NCI-H1417 (cell line): Measurements from ENCODE around the gene PLEKHA6.
"Not testable (repeated sequence)": the region's sequence is repeated elsewhere in the genome, so short reads cannot be mapped to it uniquely, and the experiment has no call there.

Source experiments
- DNase-seq, 3 experiments: peaks; one replicate each; lab custom pipeline; 2025; lab: John Stamatoyannopoulos, UW

Gene PLEKHA6

DNA sequence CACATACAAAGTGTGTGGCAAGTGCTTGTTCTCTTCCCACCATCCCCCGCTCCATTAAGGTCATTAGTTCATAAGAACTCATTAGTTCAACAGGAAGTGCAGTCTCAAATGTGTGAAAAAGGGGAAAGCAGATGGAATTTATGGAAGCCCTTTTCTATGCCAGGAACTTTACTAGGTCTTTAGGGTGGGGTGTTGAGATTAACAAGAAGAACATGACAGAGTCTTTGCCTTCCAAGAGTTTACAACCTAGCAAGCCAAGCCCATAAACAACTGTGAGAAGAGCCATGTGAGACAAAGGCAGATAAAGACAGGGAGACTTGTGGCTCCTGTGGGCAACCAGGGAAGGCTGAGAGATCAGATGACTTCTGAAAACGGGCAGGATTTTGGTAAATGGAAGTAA, 21.4 kb downstream of the PLEKHA6 start:
- no peak for DNase-seq

- no peak for DNase-seq
Observed at GRCh38 chr1:204337583-204337982, 22.1 kb downstream of the PLEKHA6 start.

- DNase-seq: no peak
Observed at GRCh38 chr1:204337036-204337429, 22.7 kb downstream of the PLEKHA6 start.

GRCh38 chr1:204336421-204337035, 23.2 kb downstream of the PLEKHA6 start:
- DNase-seq: no peak

- no peak for DNase-seq
Observed at GRCh38 chr1:204335533-204335932, 24.2 kb downstream of the PLEKHA6 start.

- DNase-seq: no peak
Observed at GRCh38 chr1:204335085-204335484, 24.6 kb downstream of the PLEKHA6 start.

DNA sequence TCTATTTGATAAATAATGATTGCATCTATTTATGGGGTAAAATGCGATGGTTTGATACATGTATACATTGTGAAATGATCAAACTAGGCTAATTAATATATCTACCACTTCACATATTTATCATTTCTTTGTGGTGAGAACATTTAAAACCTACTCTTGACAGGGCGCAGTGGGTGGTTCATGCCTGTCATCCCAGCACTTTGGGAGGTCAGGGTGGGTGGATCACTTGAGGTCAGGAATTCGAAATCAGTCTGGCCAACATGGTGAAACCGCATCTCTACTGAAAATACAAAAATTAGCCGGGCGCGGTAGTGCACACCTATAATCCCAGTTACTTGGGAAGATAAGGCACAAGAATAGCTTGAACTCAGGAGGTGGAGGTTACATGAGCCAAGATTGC, 25.3 kb downstream of the PLEKHA6 start:
- no peak for DNase-seq

GRCh38 chr1:204333427-204333826, 26.3 kb downstream of the PLEKHA6 start:
- DNase-seq: no peak

DNA sequence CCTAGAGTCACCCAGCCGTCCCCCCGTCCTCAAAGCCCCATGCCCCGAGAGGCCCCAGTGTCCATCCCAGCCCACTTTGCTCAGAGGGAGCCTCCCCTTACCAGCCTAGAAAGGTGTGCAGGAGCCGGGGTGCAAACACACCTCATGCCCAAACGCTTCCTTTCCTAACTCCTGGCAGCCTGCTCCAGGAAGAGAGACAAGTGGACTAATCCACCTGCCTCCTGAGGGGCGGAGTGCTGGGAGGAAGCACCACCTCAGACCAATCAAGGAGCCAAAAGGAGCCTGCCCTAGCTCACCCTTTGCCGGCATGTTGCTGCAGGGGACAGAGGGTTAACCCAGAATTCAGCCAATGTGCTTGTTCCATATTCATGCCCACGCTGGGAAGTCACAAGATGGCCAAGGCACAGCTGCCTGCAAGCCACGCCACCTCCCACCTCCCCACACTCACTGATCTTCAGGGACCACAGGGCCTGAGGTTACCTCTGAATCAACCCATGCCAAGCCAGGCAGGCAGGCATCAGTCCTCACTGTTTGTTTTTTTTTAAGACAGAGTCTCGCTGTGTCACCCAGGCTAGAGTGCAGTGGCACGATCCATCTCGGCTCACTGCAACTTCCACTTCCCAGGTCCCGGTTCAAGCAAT, 27.8 kb downstream of the PLEKHA6 start:
- peak in 1 of 3 experiments; percentile 73 for DNase-seq

- DNase-seq: peak in 1 of 3 experiments; percentile 32
Observed at GRCh38 chr1:204331275-204331674, 28.5 kb downstream of the PLEKHA6 start.

DNA sequence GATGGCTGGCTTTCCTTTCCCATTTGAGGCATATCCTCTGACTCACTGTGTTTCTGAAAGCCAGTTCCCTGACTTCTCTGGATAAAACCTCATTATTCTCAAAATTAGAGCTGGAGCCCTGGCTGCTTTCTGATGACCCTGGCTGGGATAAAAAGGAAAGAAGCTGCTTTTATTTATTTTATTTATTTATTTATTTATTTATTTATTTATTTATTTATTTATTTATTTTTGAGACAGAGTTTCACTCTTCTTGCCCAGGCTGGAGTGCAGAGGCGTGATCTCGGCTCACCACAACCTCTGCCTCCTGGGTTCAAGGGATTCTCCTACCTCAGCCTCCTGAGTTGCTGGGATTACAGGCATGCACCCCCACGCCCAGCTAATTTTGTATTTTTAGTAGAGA, 31.9 kb downstream of the PLEKHA6 start:
- DNase-seq: not testable (repeated sequence)

GRCh38 chr1:204327359-204327758, 32.4 kb downstream of the PLEKHA6 start:
- no peak for DNase-seq

GRCh38 chr1:204326771-204327300, 32.9 kb downstream of the PLEKHA6 start:
- peak in 1 of 3 experiments; percentile 44 for DNase-seq

DNA sequence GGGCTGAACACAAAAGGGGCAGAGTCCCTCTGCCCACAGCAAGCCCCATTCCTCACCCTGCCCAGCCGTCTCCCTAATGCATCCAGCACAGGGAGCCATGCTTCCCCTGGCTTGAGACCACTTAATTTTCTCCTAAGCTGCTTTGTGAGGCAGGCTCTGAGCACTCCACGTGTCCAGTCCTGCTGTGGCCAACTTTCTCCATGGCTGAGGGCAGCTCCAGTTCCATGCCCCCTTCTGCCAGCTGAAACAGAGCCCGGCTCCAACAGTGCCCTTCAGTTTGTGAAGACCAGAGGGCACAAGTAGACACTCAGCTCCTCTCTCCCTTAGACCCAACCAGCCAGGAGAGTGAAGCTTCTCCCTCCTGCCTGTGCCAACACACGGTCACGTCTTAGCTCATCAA, 33.8 kb downstream of the PLEKHA6 start:
- no peak for DNase-seq

DNA sequence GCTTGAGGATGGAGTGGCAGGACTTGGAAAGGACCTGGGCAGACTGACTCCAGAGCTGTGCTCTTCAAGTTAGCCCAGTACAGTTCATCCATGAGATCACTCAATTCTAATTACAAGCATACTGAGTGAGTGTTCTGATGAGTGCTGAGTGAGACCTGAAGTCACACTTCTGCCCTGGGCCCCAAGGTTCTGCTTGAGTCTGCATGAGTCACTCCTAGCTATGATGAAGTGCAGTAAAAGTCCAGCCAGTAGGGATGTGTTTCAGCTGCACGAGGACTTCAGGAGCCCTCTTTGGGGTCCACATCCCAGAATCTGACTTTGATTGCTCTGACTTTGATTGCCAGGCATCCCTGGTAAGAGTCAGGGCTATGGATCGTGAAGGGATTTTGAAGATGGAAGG, 35.8 kb downstream of the PLEKHA6 start:
- DNase-seq: no peak

- no peak for DNase-seq
Observed at GRCh38 chr1:204322339-204322868, 37.3 kb downstream of the PLEKHA6 start.

DNA sequence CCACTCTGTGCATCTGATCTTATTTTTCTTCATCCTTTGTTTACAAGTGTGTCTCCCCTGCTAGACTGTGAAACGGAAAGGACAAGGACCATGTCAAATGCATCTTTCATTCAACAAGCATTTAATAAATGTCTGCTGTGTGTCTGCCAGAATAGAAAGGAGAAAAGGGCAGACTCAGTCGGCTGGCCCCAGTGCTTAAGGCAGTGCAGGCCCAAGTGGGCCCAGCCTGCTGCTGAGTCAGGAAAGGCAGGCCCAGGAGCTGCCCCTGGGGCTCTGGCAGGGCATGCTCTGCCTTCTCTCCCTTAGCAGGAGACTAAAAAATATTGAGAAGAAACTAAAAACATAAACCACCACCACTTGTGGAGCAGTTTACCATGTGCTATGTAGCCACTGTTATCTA, 38.1 kb downstream of the PLEKHA6 start:
- DNase-seq: no peak

DNA sequence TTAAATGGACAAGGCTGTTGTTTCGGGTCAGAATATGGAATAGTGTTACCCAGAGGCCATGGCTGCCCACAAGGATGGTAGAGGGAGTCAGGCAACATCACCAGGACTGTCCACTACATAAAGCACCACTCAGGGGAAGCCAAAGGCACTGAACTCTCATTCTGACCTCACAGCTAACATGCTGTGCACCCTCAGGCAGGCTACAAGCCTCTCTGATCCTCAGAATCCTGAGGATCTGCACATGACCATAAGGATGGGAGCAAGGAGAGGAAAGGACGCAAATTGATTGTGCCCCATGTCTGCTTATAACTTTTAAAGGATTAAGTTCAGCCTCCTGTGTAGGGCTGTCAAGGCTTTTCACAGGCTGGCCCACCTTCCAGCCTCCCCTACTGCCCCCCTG, 38.7 kb downstream of the PLEKHA6 start:
- no peak for DNase-seq

DNA sequence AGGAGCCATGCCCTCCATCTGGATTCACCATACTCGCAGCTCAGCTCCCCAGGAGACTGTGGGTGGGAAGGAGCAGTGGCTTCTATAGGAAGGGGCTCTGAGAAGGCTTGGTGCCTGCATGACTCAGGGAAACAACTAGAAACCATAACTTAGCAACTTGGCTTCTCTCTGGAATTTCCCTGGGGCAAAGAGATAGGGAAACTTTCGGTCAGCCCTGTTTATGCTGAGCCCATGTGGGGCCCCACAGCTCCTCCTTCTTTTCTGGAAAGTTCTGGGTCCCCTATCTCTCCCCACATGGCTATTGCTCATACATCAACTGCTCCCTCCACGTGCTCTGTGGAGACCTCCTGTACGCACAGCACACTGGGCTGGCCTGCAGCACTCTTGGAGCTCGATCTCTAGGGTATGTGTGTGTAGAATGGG, 39.3 kb downstream of the PLEKHA6 start:
- DNase-seq: no peak

- no peak for DNase-seq
Observed at GRCh38 chr1:204319462-204319861, 40.3 kb downstream of the PLEKHA6 start.

DNA sequence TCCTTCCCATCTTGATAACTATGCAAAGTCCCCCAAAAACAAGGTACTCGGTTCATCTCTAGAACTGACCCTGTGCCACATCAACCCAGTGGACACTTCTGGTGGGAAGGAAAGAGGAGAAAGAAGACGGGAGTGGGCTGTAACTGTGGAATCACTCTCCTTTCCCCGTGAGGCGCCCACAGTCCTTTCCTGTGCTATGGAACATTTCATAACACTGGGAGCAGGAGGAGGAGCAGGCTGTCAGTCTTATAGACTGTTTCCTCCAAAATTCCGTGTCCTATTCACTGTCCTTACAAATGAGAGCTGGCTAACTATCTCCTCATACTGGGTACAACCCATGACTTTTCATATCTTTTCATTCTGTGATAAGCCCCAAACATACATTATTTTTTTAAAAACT, 40.7 kb downstream of the PLEKHA6 start:
- no peak for DNase-seq

GRCh38 chr1:204318324-204318723, 41.4 kb downstream of the PLEKHA6 start:
- DNase-seq: peak in 1 of 3 experiments; percentile 69

DNA sequence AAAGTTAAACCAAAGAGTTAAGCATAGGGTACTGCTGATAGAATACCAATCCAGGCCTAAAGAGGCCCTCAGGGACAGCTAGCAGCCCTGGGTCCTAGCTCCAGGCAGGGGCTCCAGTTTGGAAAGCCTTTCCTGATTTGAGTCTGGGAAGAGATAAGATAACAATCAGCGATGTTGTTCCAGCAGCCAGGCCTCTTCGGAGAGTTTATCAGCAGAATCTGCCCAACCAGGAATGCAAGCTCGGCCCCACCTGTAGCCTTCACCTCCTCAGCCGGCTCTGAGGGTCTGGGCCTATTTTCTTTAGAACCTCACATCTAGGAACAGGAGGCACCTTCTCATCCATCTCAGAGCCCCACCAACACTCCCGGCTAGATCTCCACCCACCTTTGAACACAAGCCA, 42.6 kb downstream of the PLEKHA6 start:
- no peak for DNase-seq
